K562 (cell line): ENCODE results near the gene POLRMT. TPM values are rescaled to one million over a fixed set of nuclear protein-coding genes. Genes with fewer than 3 reads are reported as not detected.

Experiments
- ATF1 ChIP-seq, 2 experiments: fragments of 450-650 bp in 1 of 2; IDR thresholded peaks; 2 replicates each; pipeline ENCODE4 v1.6.1; 2016; ENCODE audit warnings: missing compliant biosample characterization in 1 of 2, missing genetic modification characterization in 1 of 2
- DDX20 ChIP-seq: fragments of 450-650 bp; IDR thresholded peaks from 2 replicates; pipeline ENCODE4 v1.6.1; 2016; ENCODE audit warnings: missing genetic modification characterization, low read depth, mild to moderate bottlenecking, missing compliant biosample characterization, moderate library complexity
- E4F1 ChIP-seq: fragments of 250-450 bp; sonication (Bioruptor Pico); IDR thresholded peaks from 2 replicates; pipeline ENCODE4 v1.5.0; 2021; ENCODE audit warnings: mild to moderate bottlenecking, borderline replicate concordance
- FIP1L1 ChIP-seq: fragments of 200-400 bp; formaldehyde crosslinking; IDR thresholded peaks from 2 replicates; pipeline ENCODE4 v1.6.1; 2018; ENCODE audit warnings: mild to moderate bottlenecking, low read depth, low read length; ENCODE audit not compliant: poor library complexity, severe bottlenecking
- FOXK1 ChIP-seq: sonication (generic); formaldehyde crosslinking; IDR thresholded peaks from 2 replicates; pipeline ENCODE4 v1.8.0; 2022; ENCODE audit warnings: missing genetic modification reagents, mild to moderate bottlenecking, borderline replicate concordance
- HLTF ChIP-seq: fragments of 450-650 bp; IDR thresholded peaks from 2 replicates; pipeline ENCODE4 v1.6.1; 2016
- HMG20A ChIP-seq: fragments of 450-650 bp; formaldehyde crosslinking; conservative IDR thresholded peaks from 2 replicates; pipeline ENCODE4 v1.4.0; 2020; ENCODE audit warnings: mild to moderate bottlenecking, mixed read lengths
- MAZ ChIP-seq, 2 experiments: fragments of 450-650 bp in 1 of 2; sonication (generic) in 1 of 2; formaldehyde crosslinking; IDR thresholded peaks in 1 of 2; conservative IDR thresholded peaks in 1 of 2; 2 replicates each; pipeline versions ENCODE4 v1.4.0 to v1.5.0; 2020; ENCODE audit warnings: mild to moderate bottlenecking in 1 of 2, missing genetic modification reagents in 1 of 2
- MCM5 ChIP-seq: fragments of 450-650 bp; IDR thresholded peaks from 2 replicates; pipeline ENCODE4 v1.6.1; 2016; ENCODE audit warnings: low read depth
- PKNOX1 ChIP-seq: fragments of 450-650 bp; IDR thresholded peaks from 2 replicates; pipeline ENCODE4 v1.6.1; 2016
- POLR2B ChIP-seq: fragments of 450-650 bp; IDR thresholded peaks from 2 replicates; pipeline ENCODE4 v1.6.1; 2018; ENCODE audit warnings: low read depth; ENCODE audit not compliant: partially characterized antibody
- SIN3B ChIP-seq: fragments of 450-650 bp; IDR thresholded peaks from 2 replicates; pipeline ENCODE4 v1.6.1; 2017; ENCODE audit warnings: low read depth, mild to moderate bottlenecking, moderate library complexity
- SMC3 ChIP-seq: conservative IDR thresholded peaks from 2 replicates; pipeline ENCODE4 v1.6.1; 2011; ENCODE audit warnings: low read depth, low read length, improper control_type of control experiment; ENCODE audit not compliant: insufficient read depth
- TAF1 ChIP-seq: IDR thresholded peaks from 2 replicates; pipeline ENCODE4 v1.6.1; 2011; ENCODE audit warnings: mild to moderate bottlenecking, low read length, moderate library complexity; ENCODE audit not compliant: insufficient read depth, control insufficient read depth, severe bottlenecking; ENCODE audit errors: extremely low read depth
- TFE3 ChIP-seq: fragments of 450-650 bp; formaldehyde crosslinking; IDR thresholded peaks from 2 replicates; pipeline ENCODE4 v1.4.0; 2020; ENCODE audit warnings: mild to moderate bottlenecking, mixed read lengths
- ZBTB34 ChIP-seq: fragments of 250-450 bp; sonication (Bioruptor Pico); IDR thresholded peaks from 2 replicates; pipeline ENCODE4 v1.8.0; 2021; ENCODE audit warnings: mild to moderate bottlenecking, moderate library complexity
- ZFP1 ChIP-seq: fragments of 450-650 bp; formaldehyde crosslinking; IDR thresholded peaks from 2 replicates; pipeline ENCODE4 v1.4.0; 2020; ENCODE audit warnings: mild to moderate bottlenecking, mixed read lengths
- ZNF696 ChIP-seq: fragments of 250-450 bp; sonication (Bioruptor Pico); conservative IDR thresholded peaks from 2 replicates; pipeline ENCODE4 v1.4.0; 2020; ENCODE audit warnings: mild to moderate bottlenecking, moderate library complexity
- ZNF740 ChIP-seq, 3 experiments: fragments of 200-800 bp in 1 of 3; sonication (Bioruptor generic) in 1 of 3; sonication (generic) in 1 of 3; formaldehyde crosslinking in 1 of 3; IDR thresholded peaks; 2 replicates each; pipeline versions ENCODE4 v1.6.1 to v1.8.0; 2016 to 2022; ENCODE audit warnings: mild to moderate bottlenecking in 2 of 3, missing compliant biosample characterization in 2 of 3, missing genetic modification characterization in 2 of 3, missing genetic modification reagents in 1 of 3
- polyA plus RNA-seq, 8 experiments: library from polyadenylated mRNA; depleted of rRNA in 4 of 8; stranded (reverse) in 5 of 8; unstranded in 3 of 8; fragments of >200 nt; fragmentation: Nextera tagmentation in 2 of 8; fragmentation: Illumina TruSeq in 1 of 8; extraction: Ambion mirVana in 2 of 8; extraction: Trizol in 1 of 8; gene quantifications; 2 replicates each; pipeline versions ENCODE4 v1.2.1 to v1.2.3, GENCODE V29; 2011 to 2014; ENCODE audit warnings: inconsistent platforms in 1 of 8, missing spikeins in 1 of 8
- total RNA-seq, 7 experiments: library from RNA; depleted of rRNA in 6 of 7; stranded (reverse); fragments of >200 nt in 6 of 7; fragmentation: Illumina TruSeq in 2 of 7; extraction: Trizol in 2 of 7; gene quantifications; 2 replicates each; pipeline versions ENCODE4 v1.2.1 to v1.2.3, GENCODE V29; 2011 to 2021; ENCODE audit warnings: low replicate concordance in 1 of 7

The POLRMT gene
- total and polyA plus RNA-seq, 9 of the 15 experiments (the other 6 are each of a cell fraction or from before 2014, with no cell fraction given): 30.3 to 144 (median 68.0) TPM

- TF ChIP-seq SMC3 (no peak), HMG20A (CRISPR knock-in tag) (no peak), ZNF696 (CRISPR knock-in tag) (no peak), FOXK1 (peak; percentile 9; the same call in 1 of the 2 replicates), E4F1 (CRISPR knock-in tag) (no peak), SIN3B (0 out of 2 replicates have a peak, but pooled peaks have one; percentile 14), ATF1 (CRISPR knock-in tag; IDR thresholded peaks at IDR 0.05) (no peak), ATF1 (tag; IDR thresholded peaks at IDR 0.05) (no peak), ZBTB34 (no peak), MCM5 (no peak), FIP1L1 (no peak), HLTF (no peak), PKNOX1 (peak; percentile 64; the same call in 1 of the 2 replicates), POLR2B (no peak), ZFP1 (no peak), ZNF740 (CRISPR knock-in tag; IDR thresholded peaks at IDR 0.05) (no peak), ZNF740 (tag; IDR thresholded peaks at IDR 0.05) (no peak), TFE3 (CRISPR knock-in tag) (no peak), DDX20 (no peak), MAZ (CRISPR knock-in tag; conservative IDR thresholded peaks at IDR 0.05 in 1 of 2, IDR thresholded peaks at IDR 0.05 in 1 of 2) (peak in 1 of 2 experiments; percentile 3; a peak in 1 of 4 replicates), TAF1 (peak; percentile 5)
These were observed 61.8 kb downstream of the POLRMT start (continued) for GRCh38 chr19:571566-571974.
